HCT116 (cell line): Measurements from ENCODE around the gene PRKAG2. TPM values are rescaled to one million over a fixed set of nuclear protein-coding genes. Genes with fewer than 3 reads are reported as not detected.

Experiments
- ATAC-seq: fragments of 200-7000 bp; cut with Tn5 transposase; 2 replicates; pipeline ENCODE4 v1.9.1; 2020; ENCODE audit warnings: mild to moderate bottlenecking, moderate library complexity
- BruUV-seq: library from RNA; stranded (reverse); fragments of 400-500 nt; replicated peaks from 2 replicates; lab custom pipeline; 2021; lab: Mats Ljungman, UMichigan
- CTCF ChIA-PET: fragments of 300-600 bp; sonication (Branson Sonifier 250); formaldehyde crosslinking; loops from one replicate; lab custom pipeline; 2021; ENCODE audit warnings: antibody characterized with exemption; lab: Charles Lee
- POLR2A ChIA-PET: fragments of 300-600, 350-600 bp; sonication (Branson Sonifier 250); formaldehyde crosslinking; loops from one replicate; lab custom pipeline; 2021; ENCODE audit warnings: antibody characterized with exemption; lab: Charles Lee
- RAD21 ChIA-PET, 2 experiments: fragments of 300-600 bp; sonication (Branson Sonifier 250); formaldehyde crosslinking; loops; one replicate each; lab custom pipeline; 2023; ENCODE audit warnings: low total read pairs in 2 of 2; ENCODE audit not compliant: uncharacterized antibody in 2 of 2, unreplicated experiment in 2 of 2, low non-redundant PET in 1 of 2; lab: Charles Lee
- DNase-seq: peaks from one replicate; pipeline ENCODE4 v3.0.0-alpha.2; 2010; ENCODE audit warnings: low read depth, low spot score
- H2AFZ ChIP-seq: fragments of 200-600 bp; shearing (Covaris generic), sonication (generic); 2 replicates; pipeline ENCODE4 v1.6.1; 2017; ENCODE audit warnings: low read depth, mixed run types, mixed read lengths, antibody characterized with exemption, low read length; ENCODE audit not compliant: poor library complexity, severe bottlenecking
- H3K27ac ChIP-seq: 2 replicates; pipeline ENCODE4 v1.5.1; 2012; ENCODE audit warnings: low read depth, low read length
- H3K27me3 ChIP-seq: fragments of 200-600 bp; sonication (generic); 2 replicates; pipeline ENCODE4 v1.6.1; 2016; ENCODE audit warnings: mixed run types, low read length, mixed read lengths; ENCODE audit not compliant: insufficient read depth
- H3K36me3 ChIP-seq, 2 experiments: fragments of 200-500 bp in 1 of 2; fragments of 200-600 bp in 1 of 2; sonication (Bioruptor generic) in 1 of 2; sonication (generic) in 1 of 2; 2 replicates each; pipeline versions ENCODE4 v1.5.1 to v1.6.1; 2014 to 2016; ENCODE audit warnings: low read length in 2 of 2, inconsistent platforms in 1 of 2, mixed read lengths in 1 of 2, mixed run types in 1 of 2; ENCODE audit not compliant: insufficient read depth in 2 of 2, control insufficient read depth in 1 of 2
- H3K4me1 ChIP-seq, 2 experiments: fragments of 200-600 bp in 1 of 2; sonication (generic) in 1 of 2; 2 replicates each; pipeline versions ENCODE4 v1.5.1 to v1.6.1; 2012 to 2017; ENCODE audit warnings: low read length in 2 of 2, inconsistent platforms in 1 of 2, mild to moderate bottlenecking in 1 of 2, mixed read lengths in 1 of 2, mixed run types in 1 of 2, moderate library complexity in 1 of 2; ENCODE audit not compliant: insufficient read depth in 2 of 2, control insufficient read depth in 1 of 2
- H3K4me2 ChIP-seq: fragments of 200-600 bp; sonication (generic); 2 replicates; pipeline ENCODE4 v1.6.1; 2017; ENCODE audit warnings: mixed run types, low read length, mixed read lengths
- H3K4me3 ChIP-seq, 2 experiments: fragments of 200-600 bp in 1 of 2; sonication (generic) in 1 of 2; replicated peaks in 1 of 2; 2 replicates each; pipeline ENCODE4 v1.5.1; 2011 to 2016; ENCODE audit warnings: low read length in 2 of 2, control low read depth in 1 of 2, low read depth in 1 of 2, mild to moderate bottlenecking in 1 of 2, mixed read lengths in 1 of 2, mixed run types in 1 of 2
- H3K79me2 ChIP-seq: fragments of 200-600 bp; sonication (generic); 2 replicates; pipeline ENCODE4 v1.6.1; 2017; ENCODE audit warnings: mild to moderate bottlenecking, mixed run types, low read length, moderate library complexity, mixed read lengths; ENCODE audit not compliant: insufficient read depth
- H3K9ac ChIP-seq: fragments of 200-600 bp; sonication (generic); 2 replicates; pipeline ENCODE4 v1.6.1; 2016; ENCODE audit warnings: low read length, mixed read lengths
- H3K9me2 ChIP-seq: fragments of 200-600 bp; sonication (generic), shearing (Covaris generic); 2 replicates; pipeline ENCODE4 v1.6.1; 2017; ENCODE audit warnings: mixed run types, mild to moderate bottlenecking, moderate library complexity; ENCODE audit not compliant: insufficient read depth
- H3K9me3 ChIP-seq, 2 experiments: fragments of 200-500 bp in 1 of 2; fragments of 200-600 bp in 1 of 2; sonication (Bioruptor generic) in 1 of 2; sonication (generic) in 1 of 2; 2 replicates each; pipeline ENCODE4 v1.6.1; 2014 to 2017; ENCODE audit warnings: low read length in 2 of 2, mixed read lengths in 2 of 2, inconsistent platforms in 1 of 2, low read depth in 1 of 2, mild to moderate bottlenecking in 1 of 2, mixed run types in 1 of 2, moderate library complexity in 1 of 2; ENCODE audit not compliant: control insufficient read depth in 1 of 2, insufficient read depth in 1 of 2
- H4K20me1 ChIP-seq: fragments of 200-600 bp; sonication (generic), shearing (Covaris generic); 2 replicates; pipeline ENCODE4 v1.6.1; 2017; ENCODE audit warnings: mixed run types, mild to moderate bottlenecking, moderate library complexity; ENCODE audit not compliant: insufficient read depth
- CBX3 ChIP-seq: IDR thresholded peaks from 2 replicates; pipeline ENCODE4 v1.6.1; 2012; ENCODE audit warnings: low read depth
- EGR1 ChIP-seq: IDR thresholded peaks from 2 replicates; pipeline ENCODE4 v1.6.1; 2012; ENCODE audit warnings: low read depth
- EZH2phosphoT487 ChIP-seq: fragments of 200-600 bp; IDR thresholded peaks from 2 replicates; pipeline ENCODE4 v1.6.1; 2018; ENCODE audit warnings: antibody characterized with exemption, borderline replicate concordance
- JUND ChIP-seq: IDR thresholded peaks from 2 replicates; pipeline ENCODE4 v1.6.1; 2012
- YY1 ChIP-seq: IDR thresholded peaks from 2 replicates; pipeline ENCODE4 v1.6.1; 2011; ENCODE audit warnings: low read length, low read depth, moderate library complexity, mild to moderate bottlenecking; ENCODE audit not compliant: insufficient replicate concordance; ENCODE audit errors: extremely low read depth
- intact Hi-C: fragments of 100-400 bp; cut with micrococcal nuclease; formaldehyde crosslinking; loops from 2 replicates; pipeline ENCODE4 v1.10.0; 2022
- total RNA-seq: library from RNA; stranded (reverse); gene quantifications from one replicate; pipeline ENCODE4 v1.2.1, GENCODE V29; 2021; ENCODE audit not compliant: unreplicated experiment
- TF ChIP-seq, protein P1 (sequence below): IDR thresholded peaks from 2 replicates; pipeline ENCODE4 v1.6.1; 2011; ENCODE audit warnings: mild to moderate bottlenecking, low read length, moderate library complexity; ENCODE audit not compliant: insufficient replicate concordance; ENCODE audit errors: extremely low read depth
- TF ChIP-seq, protein P2 (sequence below): IDR thresholded peaks from 2 replicates; pipeline ENCODE4 v1.6.1; 2012

The PRKAG2 gene
- total RNA-seq, 1 experiment from 2014 or later = 23.6 TPM

DNA sequence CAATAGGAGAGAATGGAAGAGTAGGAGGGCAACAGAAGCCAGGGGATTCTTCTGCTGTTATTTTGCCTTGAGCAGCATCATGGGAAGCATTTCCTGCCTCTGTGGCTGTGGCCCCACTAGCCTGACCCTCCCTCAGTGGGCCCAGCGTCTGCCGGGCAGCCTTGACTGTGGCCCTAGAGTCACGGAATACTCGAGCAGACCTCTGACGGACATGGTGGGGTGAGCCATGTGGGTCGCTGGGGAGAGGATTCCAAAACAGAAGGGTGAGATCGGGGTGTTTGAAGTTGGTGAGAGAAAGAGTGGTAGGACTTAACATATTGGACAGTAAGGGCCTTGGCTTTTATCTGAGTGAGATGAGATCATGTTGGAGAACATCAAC lies 8.3 kb upstream of the PRKAG2 start:
- H3K27me3 ChIP-seq = peaks cover 31% of the 10 kb centered on the region; the same call in 1 of the 2 replicates
- no TSS peak for BruUV-seq

More for the DNA sequence above, 8.3 kb upstream of the PRKAG2 start:
- TF ChIP-seq, protein P1, sequence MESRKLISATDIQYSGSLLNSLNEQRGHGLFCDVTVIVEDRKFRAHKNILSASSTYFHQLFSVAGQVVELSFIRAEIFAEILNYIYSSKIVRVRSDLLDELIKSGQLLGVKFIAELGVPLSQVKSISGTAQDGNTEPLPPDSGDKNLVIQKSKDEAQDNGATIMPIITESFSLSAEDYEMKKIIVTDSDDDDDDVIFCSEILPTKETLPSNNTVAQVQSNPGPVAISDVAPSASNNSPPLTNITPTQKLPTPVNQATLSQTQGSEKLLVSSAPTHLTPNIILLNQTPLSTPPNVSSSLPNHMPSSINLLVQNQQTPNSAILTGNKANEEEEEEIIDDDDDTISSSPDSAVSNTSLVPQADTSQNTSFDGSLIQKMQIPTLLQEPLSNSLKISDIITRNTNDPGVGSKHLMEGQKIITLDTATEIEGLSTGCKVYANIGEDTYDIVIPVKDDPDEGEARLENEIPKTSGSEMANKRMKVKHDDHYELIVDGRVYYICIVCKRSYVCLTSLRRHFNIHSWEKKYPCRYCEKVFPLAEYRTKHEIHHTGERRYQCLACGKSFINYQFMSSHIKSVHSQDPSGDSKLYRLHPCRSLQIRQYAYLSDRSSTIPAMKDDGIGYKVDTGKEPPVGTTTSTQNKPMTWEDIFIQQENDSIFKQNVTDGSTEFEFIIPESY = no peak
- TF ChIP-seq, protein P2, sequence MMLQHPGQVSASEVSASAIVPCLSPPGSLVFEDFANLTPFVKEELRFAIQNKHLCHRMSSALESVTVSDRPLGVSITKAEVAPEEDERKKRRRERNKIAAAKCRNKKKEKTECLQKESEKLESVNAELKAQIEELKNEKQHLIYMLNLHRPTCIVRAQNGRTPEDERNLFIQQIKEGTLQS = no peak
- TF ChIP-seq YY1 (no peak), CBX3 (no peak), JUND (no peak), EZH2phosphoT487 (no peak), EGR1 (no peak)
- TF ChIP-seq, all 23 proteins: peak for 0
- peaks cover 3 to 7% of the 10 kb centered on the region in 2 experiments; a peak in 2 of 4 replicates for H3K4me1 ChIP-seq
- no peaks in the 10 kb centered on the region for H3K9me3 ChIP-seq
- H3K4me2 ChIP-seq = no peak overlapping the region
- H4K20me1 ChIP-seq = no peaks in the 10 kb centered on the region
- no peak for DNase-seq
- H3K36me3 ChIP-seq = no peaks in the 10 kb centered on the region
- CTCF ChIA-PET = no interaction called here
- no peak overlapping the region for H3K9ac ChIP-seq
- no peaks in the 10 kb centered on the region for H3K9me2 ChIP-seq
- no peaks in the 10 kb centered on the region for H3K79me2 ChIP-seq
- ATAC-seq = no peak
- H2AFZ ChIP-seq = no peak overlapping the region
- no peak overlapping the region for H3K27ac ChIP-seq
- POLR2A ChIA-PET = no interaction called here
- H3K4me3 ChIP-seq = no peak overlapping the region
- RAD21 ChIA-PET = no interaction called here
- intact Hi-C loops = no loop called here
